ENCODE data around the gene THOC5.
"Not testable (repeated sequence)": the region's sequence is repeated elsewhere in the genome, so short reads cannot be mapped to it uniquely, and the experiment has no call there.

THOC5 gene

GRCh38 chr22:29559853-29560252, 6.3 kb upstream of the THOC5 start:
- DNase-seq (ENCODE audit: low read depth): no peak

GRCh38 chr22:29559030-29559429, 5.5 kb upstream of the THOC5 start:
- no peak for DNase-seq (ENCODE audit: low read depth)

DNA sequence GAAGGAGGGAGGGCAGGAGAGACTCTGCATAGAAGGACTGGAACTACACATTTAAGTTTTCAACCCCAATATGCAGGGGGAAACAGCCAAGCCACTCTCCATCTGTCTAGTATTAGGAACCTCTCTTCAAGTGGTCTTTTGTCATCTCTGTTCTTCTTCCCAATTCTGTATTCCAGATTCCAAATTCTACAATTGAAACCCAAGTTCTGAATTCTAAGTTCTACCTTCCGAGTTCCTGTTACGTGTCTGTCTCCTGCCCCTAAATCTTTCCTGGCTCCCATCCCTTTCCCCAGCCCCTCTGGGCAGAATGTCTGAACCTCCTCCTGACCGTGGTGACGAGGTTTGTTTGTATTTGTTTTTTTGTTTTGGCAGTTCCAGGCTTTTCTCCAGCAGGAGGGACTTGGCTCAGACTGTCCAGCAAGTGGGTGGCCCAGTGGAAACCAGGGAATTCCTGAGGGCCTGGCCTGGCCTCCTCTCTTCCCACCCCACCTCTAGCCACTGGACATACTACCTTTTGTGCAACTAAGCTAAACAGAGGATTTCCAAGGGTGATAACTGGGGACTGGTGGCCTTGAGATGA, 1.6 kb upstream of the THOC5 start:
- DNase-seq (ENCODE audit: low read depth): no peak

DNA sequence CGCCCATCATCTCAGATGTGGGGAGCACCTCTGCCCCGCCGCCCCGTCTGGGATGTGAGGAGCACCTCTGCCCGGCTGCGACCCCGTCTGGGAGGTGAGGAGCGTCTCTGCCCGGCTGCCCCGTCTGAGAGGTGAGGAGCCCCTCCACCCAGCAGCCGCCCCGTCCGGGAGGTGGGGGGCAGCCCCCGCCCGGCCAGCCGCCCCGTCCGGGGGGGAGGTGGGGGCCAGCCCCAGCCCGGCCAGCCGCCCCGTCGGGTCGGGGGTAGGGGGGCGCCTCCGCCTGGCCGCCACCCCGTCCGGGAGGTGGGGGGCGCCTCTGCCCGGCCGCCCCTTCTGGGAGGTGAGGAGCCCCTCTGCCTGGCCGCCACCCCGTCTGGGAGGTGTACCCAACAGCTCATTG, 1.2 kb downstream of the THOC5 start:
- DNase-seq (ENCODE audit: low read depth): not testable (repeated sequence)

DNA sequence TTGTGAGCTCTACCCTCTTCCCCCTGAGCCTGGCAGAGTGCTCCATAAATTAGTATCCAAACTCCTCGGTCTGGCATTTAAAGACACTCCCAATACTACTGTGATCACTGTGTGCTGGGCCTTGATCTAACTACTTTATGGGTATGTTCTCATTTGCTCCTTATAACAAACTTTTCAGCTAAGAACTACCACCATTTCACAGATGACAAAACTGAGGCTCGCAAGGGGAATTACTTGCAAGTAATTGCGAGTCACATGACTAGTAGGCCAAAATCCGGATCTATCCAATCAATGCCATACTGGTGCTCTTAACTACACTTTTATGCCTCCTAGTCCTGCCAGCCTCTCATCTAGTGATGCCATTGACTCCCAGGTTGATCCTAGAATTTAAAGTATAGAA, 3.6 kb downstream of the THOC5 start:
- DNase-seq (ENCODE audit: low read depth): no peak

- DNase-seq (ENCODE audit: low read depth): not testable (repeated sequence)
These were observed 8.5 kb downstream of the THOC5 start for GRCh38 chr22:29545045-29545444.

DNA sequence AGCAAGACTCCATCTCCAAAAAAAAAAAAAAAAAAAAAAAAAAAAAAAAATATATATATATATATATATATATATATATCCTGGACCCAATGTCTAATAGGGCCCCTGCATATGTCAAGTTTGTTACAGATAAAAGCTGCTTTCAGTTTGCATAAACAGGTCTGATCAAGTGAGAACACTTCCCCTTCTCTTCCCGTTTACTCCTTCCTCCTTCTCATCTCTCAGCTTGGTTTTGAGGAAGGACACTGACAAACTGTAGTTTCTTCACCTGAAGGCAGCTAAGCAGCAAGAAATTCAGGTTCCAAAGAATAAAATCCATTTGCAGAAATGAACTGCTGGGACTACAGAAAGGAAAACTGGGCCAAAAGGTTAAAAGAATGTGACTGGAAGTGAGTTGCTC, 11.7 kb downstream of the THOC5 start:
- no peak for DNase-seq (ENCODE audit: low read depth)

DNA sequence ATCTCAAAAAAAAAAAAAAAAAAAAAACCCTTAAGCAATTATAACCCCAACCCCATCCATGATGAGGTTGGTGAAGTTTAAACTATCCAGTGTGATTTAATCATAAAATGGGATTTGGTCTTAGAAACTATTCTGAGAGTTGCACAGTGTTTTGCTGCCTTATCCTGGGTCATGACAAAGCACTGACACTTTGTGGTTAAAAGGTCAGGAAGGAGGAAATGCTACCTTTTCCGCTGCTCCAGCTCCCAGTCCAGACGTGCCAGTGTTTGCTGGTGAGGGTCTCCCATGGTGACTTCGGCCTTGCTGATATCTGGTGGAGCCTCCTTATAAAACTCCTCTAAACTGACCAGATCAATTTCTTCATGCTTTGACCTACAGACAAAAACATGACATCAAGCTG, 14.5 kb downstream of the THOC5 start:
- no peak for DNase-seq (ENCODE audit: low read depth)

DNA sequence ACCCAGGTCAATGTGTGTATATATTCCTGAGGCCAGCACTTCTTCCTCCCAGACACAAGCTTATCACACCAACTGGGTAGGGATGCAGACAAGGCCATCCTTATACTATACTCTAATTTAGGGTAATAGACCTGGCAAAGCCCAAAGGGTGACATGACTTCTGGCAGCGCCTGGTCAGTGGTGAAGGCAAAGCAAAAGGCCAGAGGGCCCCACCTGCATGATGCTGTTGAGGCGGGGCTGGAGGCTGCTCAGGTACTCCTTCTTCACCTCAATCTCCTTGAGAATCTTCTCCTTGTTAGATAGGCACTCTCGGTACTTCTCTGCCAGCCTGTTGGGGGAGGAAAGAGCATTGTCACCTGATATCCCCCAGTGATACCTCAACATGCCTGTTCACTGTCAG, 17.1 kb downstream of the THOC5 start:
- no peak for DNase-seq (ENCODE audit: low read depth)

GRCh38 chr22:29531419-29531818, 22.1 kb downstream of the THOC5 start:
- no peak for DNase-seq (ENCODE audit: low read depth)

DNA sequence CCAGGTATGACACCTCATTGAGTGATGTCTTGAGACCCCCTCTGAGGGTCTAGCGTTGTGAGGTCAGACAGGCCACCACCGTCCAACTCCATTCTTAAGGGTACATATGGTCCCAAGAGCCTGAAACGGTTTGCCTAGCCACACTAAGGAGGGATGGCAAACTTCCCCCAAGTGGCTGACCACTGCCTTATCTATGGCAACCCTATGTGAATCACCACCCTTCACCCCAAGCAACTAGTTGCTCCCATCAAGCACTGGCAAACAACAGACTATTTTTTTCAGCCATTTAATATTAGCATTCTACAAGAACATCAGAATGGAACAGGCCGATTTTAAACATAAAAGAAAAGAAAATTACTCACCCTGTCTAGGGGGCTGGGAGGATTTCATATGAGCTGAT, 22.8 kb downstream of the THOC5 start:
- no peak for DNase-seq (ENCODE audit: low read depth)

GRCh38 chr22:29528144-29528543, 25.4 kb downstream of the THOC5 start:
- DNase-seq (ENCODE audit: low read depth): no peak

GRCh38 chr22:29524442-29525191, 28.9 kb downstream of the THOC5 start:
- DNase-seq (ENCODE audit: low read depth): no peak

DNA sequence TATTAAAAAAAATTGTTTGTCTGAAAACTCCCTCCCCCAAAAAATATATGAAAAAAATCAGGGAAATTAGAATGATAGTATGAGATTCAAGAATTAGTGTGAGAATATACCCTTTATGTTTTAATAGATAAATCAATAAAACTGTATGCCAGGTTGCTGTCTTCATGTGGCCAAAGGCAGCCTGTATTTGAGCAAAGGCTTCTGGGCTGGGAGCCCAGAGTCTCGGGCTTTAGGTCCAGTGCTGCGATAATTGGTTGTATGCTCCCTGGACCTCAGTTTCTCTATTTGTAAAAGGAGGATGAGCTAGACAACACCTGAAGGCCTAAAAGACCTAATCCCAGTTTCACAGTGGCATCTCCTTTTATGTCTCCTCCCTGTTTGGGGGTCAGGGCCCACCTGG, 29.8 kb downstream of the THOC5 start:
- no peak for DNase-seq (ENCODE audit: low read depth)

GRCh38 chr22:29521526-29521925, 32.0 kb downstream of the THOC5 start:
- no peak for DNase-seq (ENCODE audit: low read depth)

GRCh38 chr22:29520851-29521250, 32.7 kb downstream of the THOC5 start:
- no peak for DNase-seq (ENCODE audit: low read depth)

GRCh38 chr22:29519996-29520395, 33.6 kb downstream of the THOC5 start:
- DNase-seq (ENCODE audit: low read depth): no peak

GRCh38 chr22:29518427-29518826, 35.1 kb downstream of the THOC5 start:
- DNase-seq (ENCODE audit: low read depth): no peak

- DNase-seq (ENCODE audit: low read depth): no peak
These were observed 36.2 kb downstream of the THOC5 start for GRCh38 chr22:29517215-29517908.

DNA sequence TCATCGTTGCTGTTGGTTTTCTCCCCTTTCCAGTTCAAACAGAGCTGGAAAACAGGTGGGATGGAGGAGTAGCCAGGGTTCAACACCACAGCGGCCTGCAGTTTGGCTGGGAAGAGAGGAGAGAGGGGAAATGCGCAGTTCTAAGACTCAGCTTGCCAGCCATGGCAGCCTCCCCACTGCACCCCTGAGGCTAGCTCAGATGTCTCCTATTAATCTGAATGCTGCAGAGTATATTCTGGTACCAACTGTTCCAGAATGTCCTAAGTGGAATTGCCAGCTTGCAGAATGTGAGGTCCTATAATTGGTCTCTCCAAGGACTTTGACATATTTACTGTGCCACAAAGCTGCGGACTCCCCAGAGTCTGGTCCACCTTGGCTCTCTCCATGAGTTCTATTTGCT, 41.5 kb downstream of the THOC5 start:
- DNase-seq (ENCODE audit: low read depth): no peak

- DNase-seq (ENCODE audit: low read depth): no peak
These were observed 42.3 kb downstream of the THOC5 start for GRCh38 chr22:29511126-29511862.

GRCh38 chr22:29510542-29510941, 43.0 kb downstream of the THOC5 start:
- DNase-seq (ENCODE audit: low read depth): no peak

- DNase-seq (ENCODE audit: low read depth): no peak
These were observed 43.7 kb downstream of the THOC5 start for GRCh38 chr22:29509815-29510214.

All from stimulated activated CD8-positive, alpha-beta memory T cell treated with anti-CD3 and anti-CD28 coated beads, Interleukin-15, amount 100 ng/mL, for 24 hours (primary cell).